H9 (cell line): ENCODE data around the gene IGF1R. TPM values are rescaled to one million over a fixed set of nuclear protein-coding genes. Genes with fewer than 3 reads are reported as not detected.

ENCODE experiments used
- DNase-seq: peaks from one replicate; pipeline ENCODE4 v3.0.0-alpha.2; 2017
- H2AFZ ChIP-seq: one replicate; pipeline ENCODE4 v1.6.1; 2013; ENCODE audit warnings: mild to moderate bottlenecking, low read length, control low read depth, moderate library complexity
- H2AK5ac ChIP-seq: 2 replicates; pipeline ENCODE4 v1.6.1; 2013; ENCODE audit warnings: low read length, control low read depth, mixed read lengths; ENCODE audit not compliant: insufficient read length
- H2BK120ac ChIP-seq: one replicate; pipeline ENCODE4 v1.6.1; 2013; ENCODE audit warnings: low read depth, mild to moderate bottlenecking, low read length, control low read depth, inconsistent platforms; ENCODE audit not compliant: poor library complexity, severe bottlenecking
- H2BK12ac ChIP-seq: 2 replicates; pipeline ENCODE4 v1.6.1; 2013; ENCODE audit warnings: low read length, control low read depth, mixed read lengths, low read depth; ENCODE audit not compliant: insufficient read length
- H2BK15ac ChIP-seq: 2 replicates; pipeline ENCODE4 v1.6.1; 2013; ENCODE audit warnings: low read depth, low read length, control low read depth
- H2BK20ac ChIP-seq: one replicate; pipeline ENCODE4 v1.6.1; 2013; ENCODE audit warnings: low read depth, mild to moderate bottlenecking, low read length, control low read depth, inconsistent platforms; ENCODE audit not compliant: poor library complexity, severe bottlenecking
- H2BK5ac ChIP-seq: 2 replicates; pipeline ENCODE4 v1.6.1; 2013; ENCODE audit warnings: low read length, control low read depth, mixed read lengths; ENCODE audit not compliant: insufficient read length
- H3K14ac ChIP-seq: 2 replicates; pipeline ENCODE4 v1.6.1; 2013; ENCODE audit warnings: low read length, control low read depth; ENCODE audit not compliant: insufficient read depth
- H3K18ac ChIP-seq: 2 replicates; pipeline ENCODE4 v1.6.1; 2013; ENCODE audit warnings: low read depth, mild to moderate bottlenecking, mixed read lengths, low read length, control low read depth; ENCODE audit not compliant: insufficient read length
- H3K23ac ChIP-seq: 2 replicates; pipeline ENCODE4 v1.6.1; 2013; ENCODE audit warnings: low read length, control low read depth, mixed read lengths, low read depth; ENCODE audit not compliant: insufficient read length
- H3K23me2 ChIP-seq: 2 replicates; pipeline ENCODE4 v1.6.1; 2013; ENCODE audit warnings: low read depth, mild to moderate bottlenecking, mixed read lengths, low read length, control low read depth; ENCODE audit not compliant: insufficient read length, poor library complexity, severe bottlenecking
- H3K27ac ChIP-seq: 2 replicates; pipeline ENCODE4 v1.5.1; 2013; ENCODE audit warnings: low read length, control low read depth, mixed read lengths, low read depth; ENCODE audit not compliant: insufficient read length
- H3K27me3 ChIP-seq: 2 replicates; pipeline ENCODE4 v1.6.1; 2013; ENCODE audit warnings: low read length, control low read depth, inconsistent platforms; ENCODE audit not compliant: insufficient read depth
- H3K4ac ChIP-seq: 2 replicates; pipeline ENCODE4 v1.6.1; 2013; ENCODE audit warnings: low read depth, mild to moderate bottlenecking, control low read depth, inconsistent platforms, low read length, moderate library complexity
- H3K4me1 ChIP-seq: 2 replicates; pipeline ENCODE4 v1.6.1; 2013; ENCODE audit warnings: low read length, control low read depth, inconsistent platforms; ENCODE audit not compliant: insufficient read depth
- H3K4me2 ChIP-seq: 2 replicates; pipeline ENCODE4 v1.6.1; 2013; ENCODE audit warnings: low read length, control low read depth, mixed read lengths; ENCODE audit not compliant: insufficient read length, insufficient read depth
- H3K56ac ChIP-seq: 2 replicates; pipeline ENCODE4 v1.6.1; 2013; ENCODE audit warnings: low read depth, mild to moderate bottlenecking, mixed read lengths, low read length, control low read depth; ENCODE audit not compliant: insufficient read length
- H3K79me1 ChIP-seq: 2 replicates; pipeline ENCODE4 v1.6.1; 2013; ENCODE audit warnings: low read depth, mild to moderate bottlenecking, moderate library complexity, low read length, control low read depth, inconsistent platforms; ENCODE audit not compliant: insufficient read depth, poor library complexity, severe bottlenecking
- H3K79me2 ChIP-seq: 2 replicates; pipeline ENCODE4 v1.6.1; 2013; ENCODE audit warnings: low read length, control low read depth, inconsistent platforms; ENCODE audit not compliant: insufficient read depth
- H3K9ac ChIP-seq: 2 replicates; pipeline ENCODE4 v1.6.1; 2013; ENCODE audit warnings: low read length, control low read depth, mixed read lengths; ENCODE audit not compliant: insufficient read length; ENCODE audit errors: extremely low read depth
- H3K9me3 ChIP-seq: one replicate; pipeline ENCODE4 v1.6.1; 2013; ENCODE audit warnings: low read depth, low read length, inconsistent platforms; ENCODE audit not compliant: control insufficient read depth
- H3T11ph ChIP-seq: one replicate; pipeline ENCODE4 v1.6.1; 2013; ENCODE audit warnings: mild to moderate bottlenecking, low read length, control low read depth, inconsistent platforms
- H4K20me1 ChIP-seq: one replicate; pipeline ENCODE4 v1.6.1; 2013; ENCODE audit not compliant: control insufficient read depth, insufficient read length, insufficient read depth
- H4K5ac ChIP-seq: 2 replicates; pipeline ENCODE4 v1.6.1; 2013; ENCODE audit warnings: low read depth, mild to moderate bottlenecking, mixed read lengths, low read length, control low read depth; ENCODE audit not compliant: insufficient read length
- H4K8ac ChIP-seq: replicated peaks from 2 replicates; pipeline ENCODE4 v1.6.1; 2013; ENCODE audit warnings: low read length, control low read depth, mixed read lengths, low read depth; ENCODE audit not compliant: insufficient read length
- H4K91ac ChIP-seq: 2 replicates; pipeline ENCODE4 v1.6.1; 2013; ENCODE audit warnings: low read depth, mild to moderate bottlenecking, moderate library complexity, mixed read lengths, low read length, control low read depth; ENCODE audit not compliant: insufficient read length
- H3K27ac Mint-ChIP-seq, 3 experiments: 2 replicates in 2 of 3; 3 replicates in 1 of 3; pipeline ENCODE4 v1.8.0; 2020 to 2021; ENCODE audit warnings: mixed read lengths in 3 of 3, mild to moderate bottlenecking in 1 of 3, moderate library complexity in 1 of 3
- H3K27me3 Mint-ChIP-seq: 2 replicates; pipeline ENCODE4 v1.8.0; 2021; ENCODE audit warnings: low read depth, mild to moderate bottlenecking, moderate library complexity, mixed read lengths
- H3K36me3 Mint-ChIP-seq, 3 experiments: 2 replicates in 2 of 3; 3 replicates in 1 of 3; pipeline ENCODE4 v1.8.0; 2020 to 2021; ENCODE audit warnings: low read depth in 3 of 3, mixed read lengths in 3 of 3; ENCODE audit not compliant: insufficient read depth in 1 of 3
- H3K4me1 Mint-ChIP-seq, 2 experiments: 2 replicates each; pipeline ENCODE4 v1.8.0; 2020; ENCODE audit warnings: mixed read lengths in 2 of 2
- H3K4me3 Mint-ChIP-seq, 2 experiments: 2 replicates in 1 of 2; 3 replicates in 1 of 2; pipeline ENCODE4 v1.8.0; 2020 to 2021; ENCODE audit warnings: mild to moderate bottlenecking in 2 of 2, mixed read lengths in 2 of 2, moderate library complexity in 1 of 2
- H3K9me3 Mint-ChIP-seq, 2 experiments: 2 replicates in 1 of 2; 3 replicates in 1 of 2; pipeline ENCODE4 v1.8.0; 2020; ENCODE audit warnings: mild to moderate bottlenecking in 2 of 2, mixed read lengths in 2 of 2, moderate library complexity in 1 of 2
- WGBS: extraction: QIAGEN DNeasy Blood & Tissue Kit; methylation state at CpG from one replicate; pipeline ENCODE4 v1.1.7; 2013; ENCODE audit warnings: missing lambda C conversion rate, low lambda C conversion rate, mixed read lengths; ENCODE audit not compliant: insufficient read length; ENCODE audit errors: extremely low coverage; 5-methylcytosine and 5-hydroxymethylcytosine counted together
- total RNA-seq: library from RNA; stranded (reverse); gene quantifications from 2 replicates; pipeline ENCODE4 v1.2.1, GENCODE V29; 2021
- TF ChIP-seq, protein P1 (sequence below): fragments of 200-600 bp; sonication (generic); conservative IDR thresholded peaks from 3 replicates; pipeline ENCODE4 v1.8.0; 2021; ENCODE audit warnings: antibody characterized with exemption, mild to moderate bottlenecking

IGF1R gene
- total RNA-seq, 1 experiment from 2014 or later: 70.0 TPM

DNA sequence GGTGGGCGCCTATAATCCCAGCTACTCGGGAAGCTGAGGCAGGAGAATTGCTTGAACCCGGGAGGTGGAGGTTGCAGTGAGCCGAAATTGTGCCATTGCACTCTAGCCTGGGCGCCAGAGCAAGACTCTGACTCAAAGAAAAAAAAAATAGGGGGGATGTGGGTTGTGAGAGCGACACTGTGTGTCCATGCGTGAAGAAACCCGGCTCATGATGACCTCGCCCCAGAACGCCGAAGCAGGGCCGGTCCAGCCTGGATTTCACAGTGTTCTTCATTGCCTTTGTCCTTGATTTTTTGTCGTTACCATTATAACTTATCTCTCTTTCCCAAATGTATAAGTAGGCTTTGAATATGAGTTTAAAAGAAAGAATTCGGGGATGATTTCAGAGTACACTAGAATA, 230.5 kb downstream of the IGF1R start:
- peaks cover 4% of the 10 kb centered on the region; the same call in 1 of the 2 replicates for H3K4me1 ChIP-seq

More for the DNA sequence above, 230.5 kb downstream of the IGF1R start:
- H2BK12ac ChIP-seq: no peak overlapping the region
- no peak overlapping the region for H3K4me3 Mint-ChIP-seq
- no peaks in the 10 kb centered on the region for H3K36me3 Mint-ChIP-seq
- no peak overlapping the region for H3T11ph ChIP-seq
- H3K79me1 ChIP-seq: peaks cover 4% of the 10 kb centered on the region
- H2AK5ac ChIP-seq: no peak overlapping the region
- H3K14ac ChIP-seq: no peak overlapping the region
- no peak overlapping the region for H3K23ac ChIP-seq
- DNase-seq: no peak
- no peak overlapping the region for H3K4me2 ChIP-seq
- H2BK20ac ChIP-seq: no peak overlapping the region
- no peak overlapping the region for H4K5ac ChIP-seq
- H4K91ac ChIP-seq: no peak overlapping the region
- H4K20me1 ChIP-seq: no peaks in the 10 kb centered on the region
- no peak overlapping the region for H3K9ac ChIP-seq
- TF ChIP-seq, protein P1, sequence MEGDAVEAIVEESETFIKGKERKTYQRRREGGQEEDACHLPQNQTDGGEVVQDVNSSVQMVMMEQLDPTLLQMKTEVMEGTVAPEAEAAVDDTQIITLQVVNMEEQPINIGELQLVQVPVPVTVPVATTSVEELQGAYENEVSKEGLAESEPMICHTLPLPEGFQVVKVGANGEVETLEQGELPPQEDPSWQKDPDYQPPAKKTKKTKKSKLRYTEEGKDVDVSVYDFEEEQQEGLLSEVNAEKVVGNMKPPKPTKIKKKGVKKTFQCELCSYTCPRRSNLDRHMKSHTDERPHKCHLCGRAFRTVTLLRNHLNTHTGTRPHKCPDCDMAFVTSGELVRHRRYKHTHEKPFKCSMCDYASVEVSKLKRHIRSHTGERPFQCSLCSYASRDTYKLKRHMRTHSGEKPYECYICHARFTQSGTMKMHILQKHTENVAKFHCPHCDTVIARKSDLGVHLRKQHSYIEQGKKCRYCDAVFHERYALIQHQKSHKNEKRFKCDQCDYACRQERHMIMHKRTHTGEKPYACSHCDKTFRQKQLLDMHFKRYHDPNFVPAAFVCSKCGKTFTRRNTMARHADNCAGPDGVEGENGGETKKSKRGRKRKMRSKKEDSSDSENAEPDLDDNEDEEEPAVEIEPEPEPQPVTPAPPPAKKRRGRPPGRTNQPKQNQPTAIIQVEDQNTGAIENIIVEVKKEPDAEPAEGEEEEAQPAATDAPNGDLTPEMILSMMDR: no peak
- H2BK5ac ChIP-seq: no peak overlapping the region
- no peaks in the 10 kb centered on the region for H3K27me3 Mint-ChIP-seq
- WGBS: no CpG with 5 or more reads among the region's 14 CpGs
- H3K79me2 ChIP-seq: peaks cover 27% of the 10 kb centered on the region; the same call in 1 of the 2 replicates
- H2BK120ac ChIP-seq: no peak overlapping the region
- H3K4me1 Mint-ChIP-seq: peaks cover 40 to 49% of the 10 kb centered on the region in 2 experiments
- H3K27me3 ChIP-seq: no peaks in the 10 kb centered on the region
- H2BK15ac ChIP-seq: no peak overlapping the region
- no peak overlapping the region for H3K27ac ChIP-seq
- H3K56ac ChIP-seq: no peak overlapping the region
- no peak overlapping the region for H3K4ac ChIP-seq
- H3K23me2 ChIP-seq: no peaks in the 10 kb centered on the region
- H2AFZ ChIP-seq: no peak overlapping the region
- no peak overlapping the region for H3K27ac Mint-ChIP-seq
- H4K8ac ChIP-seq: no peak overlapping the region
- no peaks in the 10 kb centered on the region for H3K9me3 Mint-ChIP-seq
- no peak overlapping the region for H3K18ac ChIP-seq
- no peaks in the 10 kb centered on the region for H3K9me3 ChIP-seq
